PC-9 (cell line): Measurements from ENCODE around the gene PIK3R1. TPM values are rescaled to one million over a fixed set of nuclear protein-coding genes. Genes with fewer than 3 reads are reported as not detected.

Experiments
- BruUV-seq: library from RNA; stranded (reverse); fragments of 400-500 nt; replicated peaks from 2 replicates; lab custom pipeline; 2021; lab: Mats Ljungman, UMichigan
- CTCF ChIA-PET: fragments of 300-600 bp; sonication (Branson Sonifier 250); formaldehyde crosslinking; loops from one replicate; lab custom pipeline; 2022; ENCODE audit warnings: antibody characterized with exemption; lab: Charles Lee
- POLR2A ChIA-PET: fragments of 300-600 bp; sonication (Branson Sonifier 250); formaldehyde crosslinking; loops from one replicate; lab custom pipeline; 2022; ENCODE audit warnings: antibody characterized with exemption; ENCODE audit not compliant: unreplicated experiment; lab: Charles Lee
- DNase-seq, 2 experiments: peaks; one replicate each; pipeline versions ENCODE4 v3.0.0 to v3.0.0-alpha.2; 2015 to 2022; ENCODE audit warnings: mixed read lengths in 1 of 2
- H2AFZ ChIP-seq: fragments of 200-600 bp; sonication (generic); 2 replicates; pipeline ENCODE4 v1.8.1; 2017; ENCODE audit warnings: antibody characterized with exemption
- H3F3A ChIP-seq: fragments of 200-600 bp; sonication (generic); 2 replicates; pipeline ENCODE4 v1.8.1; 2017; ENCODE audit warnings: antibody characterized with exemption, mild to moderate bottlenecking, low read depth; ENCODE audit not compliant: insufficient read depth
- H3K27ac ChIP-seq: fragments of 200-600 bp; sonication (generic); 2 replicates; pipeline ENCODE4 v1.6.1; 2016; ENCODE audit warnings: mixed run types
- H3K27me3 ChIP-seq: fragments of 200-600 bp; sonication (generic); 2 replicates; pipeline ENCODE4 v1.6.1; 2016; ENCODE audit warnings: low read depth, mixed run types; ENCODE audit not compliant: insufficient read depth
- H3K36me3 ChIP-seq: fragments of 200-600 bp; sonication (generic); 2 replicates; pipeline ENCODE4 v1.6.1; 2016; ENCODE audit warnings: low read depth, mixed run types
- H3K4me1 ChIP-seq: fragments of 200-600 bp; sonication (generic); replicated peaks from 2 replicates; pipeline ENCODE4 v1.6.1; 2016; ENCODE audit warnings: mixed run types; ENCODE audit not compliant: insufficient read depth
- H3K4me2 ChIP-seq: fragments of 200-600 bp; sonication (generic); 2 replicates; pipeline ENCODE4 v1.6.1; 2017; ENCODE audit warnings: mixed run types
- H3K4me3 ChIP-seq: fragments of 200-600 bp; sonication (generic); 2 replicates; pipeline ENCODE4 v1.6.1; 2016; ENCODE audit warnings: mixed run types
- H3K79me2 ChIP-seq: fragments of 200-600 bp; sonication (generic); 2 replicates; pipeline ENCODE4 v1.6.1; 2017; ENCODE audit warnings: low read depth, mixed run types
- H3K9me2 ChIP-seq: fragments of 200-600 bp; sonication (generic); 2 replicates; pipeline ENCODE4 v1.8.1; 2017; ENCODE audit warnings: mild to moderate bottlenecking; ENCODE audit not compliant: insufficient read depth
- H3K9me3 ChIP-seq: fragments of 200-600 bp; sonication (generic); 2 replicates; pipeline ENCODE4 v1.8.1; 2016; ENCODE audit warnings: low read depth; ENCODE audit not compliant: insufficient read depth
- H4K20me1 ChIP-seq: fragments of 200-600 bp; sonication (generic); 2 replicates; pipeline ENCODE4 v1.8.1; 2017; ENCODE audit not compliant: insufficient read depth
- EZH2 ChIP-seq: fragments of 200-600 bp; sonication (generic); IDR thresholded peaks from 2 replicates; pipeline ENCODE4 v1.8.0; 2017; ENCODE audit warnings: antibody characterized with exemption, low read depth
- intact Hi-C: fragments of 100-400 bp; cut with micrococcal nuclease; formaldehyde crosslinking; loops from one replicate; pipeline ENCODE4 v1.10.0; 2022; ENCODE audit not compliant: unreplicated experiment
- total RNA-seq: library from RNA; stranded (reverse); gene quantifications from 2 replicates; pipeline ENCODE4 v1.2.3, GENCODE V29; 2021
- TF ChIP-seq, protein P1 (sequence below): fragments of 200-600 bp; sonication (generic); conservative IDR thresholded peaks from 2 replicates; pipeline ENCODE4 v1.6.1; 2017; ENCODE audit warnings: mixed run types, antibody characterized with exemption, mild to moderate bottlenecking, moderate library complexity

The PIK3R1 gene
- total RNA-seq, 1 experiment from 2014 or later = 15.9 TPM

DNA sequence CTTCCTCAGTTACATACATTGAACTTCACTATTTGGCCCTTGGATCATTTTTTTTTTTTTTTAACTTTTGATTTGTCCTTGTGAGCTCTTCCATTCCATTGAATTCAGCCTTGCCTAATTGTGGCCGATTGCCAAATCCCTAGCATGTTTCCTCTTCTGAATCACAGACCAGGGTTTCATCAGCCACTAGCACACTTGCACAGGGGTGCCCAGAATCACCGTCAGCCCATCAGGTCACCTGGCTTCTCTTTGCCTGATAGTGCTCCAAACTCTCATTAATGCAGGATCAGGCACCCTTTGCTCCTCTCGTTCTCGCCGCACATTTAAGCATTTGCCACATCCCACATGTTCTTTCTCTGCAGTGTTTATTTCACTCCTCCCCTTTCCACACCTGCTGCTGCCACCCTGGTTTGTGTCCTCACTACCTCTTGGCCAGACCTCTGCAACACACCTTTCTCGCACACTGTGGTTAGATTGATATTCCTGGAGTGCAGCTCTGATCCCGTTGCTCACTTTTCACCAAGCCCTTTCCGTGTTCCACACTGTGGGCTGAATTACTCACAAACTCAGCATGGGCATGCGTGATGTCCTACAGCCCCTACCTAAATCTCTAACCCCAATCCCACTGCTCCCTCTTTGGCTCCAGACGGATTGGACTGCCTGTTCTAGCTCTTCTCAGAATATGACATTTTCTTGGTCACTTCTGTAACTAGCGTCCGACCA, 9.8 kb downstream of the PIK3R1 start:
- ChIA-PET CTCF (no interaction called here), POLR2A (interaction anchor here (0.6 kb wide), 1 partner anchor 116 kb away, joined by 4 read pairs; no protein-coding TSS in a partner anchor)
- Histone ChIP-seq H3K4me3 (no peak overlapping the region), H3K27ac (no peak overlapping the region), H3K9me3 (no peaks in the 10 kb centered on the region; the same call in 1 of the 2 replicates), H3K79me2 (no peaks in the 10 kb centered on the region), H3K4me2 (peak overlapping the region; percentile 39), H3K4me1 (peaks cover 10% of the 10 kb centered on the region), H3K9me2 (no peaks in the 10 kb centered on the region), H3K36me3 (no peaks in the 10 kb centered on the region), H2AFZ (peak overlapping the region; percentile 49; the same call in 1 of the 2 replicates), H3F3A (no peaks in the 10 kb centered on the region), H3K27me3 (no peaks in the 10 kb centered on the region), H4K20me1 (no peaks in the 10 kb centered on the region)
- BruUV-seq = no TSS peak
- no peak for TF ChIP-seq EZH2
- TF ChIP-seq, protein P1, sequence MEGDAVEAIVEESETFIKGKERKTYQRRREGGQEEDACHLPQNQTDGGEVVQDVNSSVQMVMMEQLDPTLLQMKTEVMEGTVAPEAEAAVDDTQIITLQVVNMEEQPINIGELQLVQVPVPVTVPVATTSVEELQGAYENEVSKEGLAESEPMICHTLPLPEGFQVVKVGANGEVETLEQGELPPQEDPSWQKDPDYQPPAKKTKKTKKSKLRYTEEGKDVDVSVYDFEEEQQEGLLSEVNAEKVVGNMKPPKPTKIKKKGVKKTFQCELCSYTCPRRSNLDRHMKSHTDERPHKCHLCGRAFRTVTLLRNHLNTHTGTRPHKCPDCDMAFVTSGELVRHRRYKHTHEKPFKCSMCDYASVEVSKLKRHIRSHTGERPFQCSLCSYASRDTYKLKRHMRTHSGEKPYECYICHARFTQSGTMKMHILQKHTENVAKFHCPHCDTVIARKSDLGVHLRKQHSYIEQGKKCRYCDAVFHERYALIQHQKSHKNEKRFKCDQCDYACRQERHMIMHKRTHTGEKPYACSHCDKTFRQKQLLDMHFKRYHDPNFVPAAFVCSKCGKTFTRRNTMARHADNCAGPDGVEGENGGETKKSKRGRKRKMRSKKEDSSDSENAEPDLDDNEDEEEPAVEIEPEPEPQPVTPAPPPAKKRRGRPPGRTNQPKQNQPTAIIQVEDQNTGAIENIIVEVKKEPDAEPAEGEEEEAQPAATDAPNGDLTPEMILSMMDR = no peak
- DNase-seq = peak; percentile 29 to 58
- intact Hi-C loops = no loop called here

DNA sequence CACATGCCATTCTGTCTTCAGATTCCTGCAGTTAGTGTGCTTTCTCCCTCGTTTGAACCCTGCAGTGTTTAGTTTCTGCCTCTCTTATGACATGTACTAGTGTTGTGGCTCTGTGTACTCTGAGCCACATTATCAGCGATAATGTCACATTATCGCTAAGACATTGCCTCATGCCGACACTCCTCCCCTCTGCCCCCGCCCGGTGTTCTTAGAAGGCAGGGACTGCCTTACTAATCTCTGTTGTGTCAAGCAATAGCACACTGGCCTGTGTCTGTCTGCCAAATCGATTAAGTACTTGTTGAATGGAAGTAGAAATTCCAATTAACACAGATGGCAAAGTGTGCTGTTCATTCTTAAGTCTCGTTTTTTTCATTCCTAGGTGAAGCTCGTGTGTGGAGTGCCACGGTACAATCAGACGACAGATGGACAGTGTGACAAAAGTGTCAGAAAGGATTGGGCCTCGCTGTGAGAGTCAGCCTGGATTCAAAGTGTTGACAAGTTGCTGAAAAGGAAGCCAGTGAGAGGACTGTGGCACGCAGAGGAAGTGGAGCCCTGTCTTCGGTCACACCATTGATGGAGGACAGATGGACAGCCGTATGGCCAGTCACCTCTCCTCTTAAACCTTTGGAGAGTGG, 10.5 kb downstream of the PIK3R1 start:
- no peaks in the 10 kb centered on the region for H3K27me3 ChIP-seq
- no peaks in the 10 kb centered on the region for H3F3A ChIP-seq
- ChIA-PET POLR2A (no interaction called here), CTCF (no interaction called here)
- H3K9me2 ChIP-seq = no peaks in the 10 kb centered on the region
- peaks cover 10% of the 10 kb centered on the region for H3K4me1 ChIP-seq
- no peaks in the 10 kb centered on the region for H4K20me1 ChIP-seq
- H3K9me3 ChIP-seq = no peaks in the 10 kb centered on the region
- BruUV-seq = no TSS peak
- H3K36me3 ChIP-seq = no peaks in the 10 kb centered on the region
- H3K79me2 ChIP-seq = no peaks in the 10 kb centered on the region
- DNase-seq = no peak
- no peak overlapping the region for H3K27ac ChIP-seq
- intact Hi-C loops = no loop called here
- H2AFZ ChIP-seq = no peak overlapping the region
- H3K4me3 ChIP-seq = no peak overlapping the region
- no peak overlapping the region for H3K4me2 ChIP-seq
- TF ChIP-seq, protein P1 = no peak
- TF ChIP-seq EZH2 = no peak

DNA sequence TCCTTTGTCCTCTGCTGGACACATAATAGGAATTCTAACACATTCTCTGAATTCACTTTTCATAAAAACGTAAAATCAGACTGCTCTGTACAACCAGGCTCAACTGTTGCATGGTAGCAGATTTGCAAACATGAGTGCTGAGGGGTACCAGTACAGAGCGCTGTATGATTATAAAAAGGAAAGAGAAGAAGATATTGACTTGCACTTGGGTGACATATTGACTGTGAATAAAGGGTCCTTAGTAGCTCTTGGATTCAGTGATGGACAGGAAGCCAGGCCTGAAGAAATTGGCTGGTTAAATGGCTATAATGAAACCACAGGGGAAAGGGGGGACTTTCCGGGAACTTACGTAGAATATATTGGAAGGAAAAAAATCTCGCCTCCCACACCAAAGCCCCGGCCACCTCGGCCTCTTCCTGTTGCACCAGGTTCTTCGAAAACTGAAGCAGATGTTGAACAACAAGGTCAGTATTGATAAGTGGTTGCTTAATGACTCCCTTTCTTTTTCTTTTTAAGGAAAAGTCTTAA, 11.1 kb downstream of the PIK3R1 start:
- H3K79me2 ChIP-seq = no peaks in the 10 kb centered on the region
- H4K20me1 ChIP-seq = no peaks in the 10 kb centered on the region
- intact Hi-C loops = no loop called here
- CTCF ChIA-PET = no interaction called here
- TF ChIP-seq, protein P1 = no peak
- TF ChIP-seq EZH2 = no peak
- no peak overlapping the region for H3K4me3 ChIP-seq
- H3K27me3 ChIP-seq = no peaks in the 10 kb centered on the region
- H3F3A ChIP-seq = no peaks in the 10 kb centered on the region
- peaks cover 10% of the 10 kb centered on the region for H3K4me1 ChIP-seq
- H3K9me3 ChIP-seq = no peaks in the 10 kb centered on the region
- no TSS peak for BruUV-seq
- H2AFZ ChIP-seq = no peak overlapping the region
- H3K27ac ChIP-seq = no peak overlapping the region
- H3K4me2 ChIP-seq = no peak overlapping the region
- DNase-seq = no peak
- H3K9me2 ChIP-seq = no peaks in the 10 kb centered on the region
- POLR2A ChIA-PET = no interaction called here
- H3K36me3 ChIP-seq = no peaks in the 10 kb centered on the region
